ENCODE data around the gene NPTXR. TPM values are rescaled to one million over a fixed set of nuclear protein-coding genes. Genes with fewer than 3 reads are reported as not detected.
A peak's percentile ranks its signal among the peaks of the same experiment; 100 is the strongest.

Gene NPTXR
- total and polyA plus RNA-seq, 2 donors (not counting 1 experiment from before 2014, with no cell fraction given): 1.0 to 2.0 TPM

DNA sequence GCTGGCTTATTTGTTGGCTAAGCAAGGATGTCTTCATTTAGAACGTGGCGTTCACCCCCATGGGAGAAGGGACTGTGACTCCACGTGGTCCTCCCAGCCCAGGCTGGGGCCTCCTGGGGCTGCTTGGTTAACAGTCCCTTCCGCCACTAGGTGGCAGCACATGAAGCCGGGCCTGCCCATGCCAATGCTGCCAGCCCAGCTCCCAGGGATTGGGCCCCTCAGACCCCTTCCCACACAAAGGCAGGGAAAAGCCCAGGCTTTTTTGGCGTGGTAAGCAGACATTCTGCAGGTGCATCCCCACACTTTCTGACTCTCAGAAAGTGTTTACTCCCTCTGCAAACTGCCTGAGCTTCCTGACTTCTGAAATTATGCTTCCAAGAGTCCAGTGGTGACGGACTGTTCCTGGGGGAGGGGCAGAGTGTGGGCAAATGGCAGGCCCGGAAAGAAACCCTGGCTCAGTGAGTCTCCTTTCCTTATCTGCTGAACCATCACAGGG, 25.1 kb upstream of the NPTXR start:
- H3K4me1 ChIP-seq (ENCODE audit: control insufficient read depth, extremely low read depth, insufficient read depth, low read length): peaks cover 2% of the 10 kb centered on the region
- peak; percentile 80 to 85 for TF ChIP-seq CTCF (conservative IDR thresholded peaks at IDR 0.05 in 1 of 2, IDR thresholded peaks at IDR 0.05 in 1 of 2; ENCODE audit: low read depth in 1 of 2, low read length in 2 of 2)
- TF ChIP-seq EZH2 (IDR thresholded peaks at IDR 0.05; ENCODE audit: low read length, missing control alignments): no peak
- DNase-seq (ENCODE audit: low read depth in 2 of 2): peak; percentile 50 to 57
- H3K27me3 ChIP-seq (ENCODE audit: control insufficient read depth, insufficient read depth, low read length): peaks cover 2% of the 10 kb centered on the region
- H3K4me2 ChIP-seq (ENCODE audit: extremely low read depth, insufficient read depth, low read length): no peak overlapping the region
- H3K79me2 ChIP-seq (ENCODE audit: control insufficient read depth, insufficient read depth, low read length): peaks cover 16% of the 10 kb centered on the region
- no peak overlapping the region for H2AFZ ChIP-seq (ENCODE audit: low read length)
- H3K9me3 ChIP-seq (ENCODE audit: control insufficient read depth, insufficient read depth, low read depth, low read length): no peaks in the 10 kb centered on the region
- no peak overlapping the region for H3K27ac ChIP-seq (ENCODE audit: insufficient read depth, low read length)
- no peak overlapping the region for H3K9ac ChIP-seq (ENCODE audit: insufficient read depth, low read length)
- peaks cover 19% of the 10 kb centered on the region for H3K36me3 ChIP-seq (ENCODE audit: control insufficient read depth, insufficient read depth, low read length)
- peaks cover 2% of the 10 kb centered on the region for H4K20me1 ChIP-seq (ENCODE audit: control insufficient read depth, extremely low read depth, insufficient read depth, low read length)
- H3K4me3 ChIP-seq (replicated peaks in 1 of 4; ENCODE audit: control extremely low read depth in 1 of 4, insufficient read depth in 1 of 4, low read depth in 3 of 4, low read length in 4 of 4): no peak overlapping the region

DNA sequence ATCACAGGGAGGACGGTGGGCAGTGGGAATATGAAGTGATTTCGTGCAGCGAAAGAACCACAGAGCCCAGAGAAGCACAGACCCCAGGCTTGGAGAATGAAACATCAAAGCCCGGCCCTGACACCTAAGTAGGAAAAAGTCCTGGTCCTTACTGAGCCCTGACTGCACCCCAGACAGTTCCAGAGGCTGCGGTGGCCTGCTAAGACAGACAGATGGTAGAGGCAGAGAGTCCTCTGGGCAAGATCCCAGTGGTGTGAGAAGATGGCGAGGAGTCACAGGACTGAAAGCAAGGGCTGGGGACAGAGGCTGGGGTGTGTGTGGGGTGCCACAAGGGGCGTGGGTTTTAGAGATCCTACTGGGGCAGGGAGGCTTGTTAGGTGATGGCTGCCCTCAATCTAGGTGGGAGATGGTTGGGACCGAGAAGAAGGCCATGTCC, 24.5 kb upstream of the NPTXR start:
- no peak overlapping the region for H3K27ac ChIP-seq (ENCODE audit: insufficient read depth, low read length)
- no peak overlapping the region for H3K4me2 ChIP-seq (ENCODE audit: extremely low read depth, insufficient read depth, low read length)
- H2AFZ ChIP-seq (ENCODE audit: low read length): no peak overlapping the region
- peaks cover 19% of the 10 kb centered on the region for H3K36me3 ChIP-seq (ENCODE audit: control insufficient read depth, insufficient read depth, low read length)
- TF ChIP-seq CTCF (conservative IDR thresholded peaks at IDR 0.05 in 1 of 2, IDR thresholded peaks at IDR 0.05 in 1 of 2; ENCODE audit: low read depth in 1 of 2, low read length in 2 of 2): no peak
- TF ChIP-seq EZH2 (IDR thresholded peaks at IDR 0.05; ENCODE audit: low read length, missing control alignments): no peak
- peaks cover 2% of the 10 kb centered on the region for H4K20me1 ChIP-seq (ENCODE audit: control insufficient read depth, extremely low read depth, insufficient read depth, low read length)
- no peak overlapping the region for H3K9ac ChIP-seq (ENCODE audit: insufficient read depth, low read length)
- DNase-seq (ENCODE audit: low read depth in 2 of 2): no peak
- H3K4me1 ChIP-seq (ENCODE audit: control insufficient read depth, extremely low read depth, insufficient read depth, low read length): peaks cover 2% of the 10 kb centered on the region
- no peaks in the 10 kb centered on the region for H3K27me3 ChIP-seq (ENCODE audit: control insufficient read depth, insufficient read depth, low read length)
- no peaks in the 10 kb centered on the region for H3K9me3 ChIP-seq (ENCODE audit: control insufficient read depth, insufficient read depth, low read depth, low read length)
- H3K79me2 ChIP-seq (ENCODE audit: control insufficient read depth, insufficient read depth, low read length): peaks cover 16% of the 10 kb centered on the region
- no peak overlapping the region for H3K4me3 ChIP-seq (replicated peaks in 1 of 4; ENCODE audit: control extremely low read depth in 1 of 4, insufficient read depth in 1 of 4, low read depth in 3 of 4, low read length in 4 of 4)

- H2AFZ ChIP-seq (ENCODE audit: low read length): no peak overlapping the region
- H3K79me2 ChIP-seq (ENCODE audit: control insufficient read depth, insufficient read depth, low read length): peaks cover 16% of the 10 kb centered on the region
- no peaks in the 10 kb centered on the region for H3K9me3 ChIP-seq (ENCODE audit: control insufficient read depth, insufficient read depth, low read depth, low read length)
- TF ChIP-seq EZH2 (IDR thresholded peaks at IDR 0.05; ENCODE audit: low read length, missing control alignments) (no peak), CTCF (conservative IDR thresholded peaks at IDR 0.05 in 1 of 2, IDR thresholded peaks at IDR 0.05 in 1 of 2; ENCODE audit: low read depth in 1 of 2, low read length in 2 of 2) (no peak)
- H3K4me1 ChIP-seq (ENCODE audit: control insufficient read depth, extremely low read depth, insufficient read depth, low read length): peaks cover 2% of the 10 kb centered on the region
- H3K36me3 ChIP-seq (ENCODE audit: control insufficient read depth, insufficient read depth, low read length): peaks cover 19% of the 10 kb centered on the region
- no peak overlapping the region for H3K4me3 ChIP-seq (replicated peaks in 1 of 4; ENCODE audit: control extremely low read depth in 1 of 4, insufficient read depth in 1 of 4, low read depth in 3 of 4, low read length in 4 of 4)
- no peak for DNase-seq (ENCODE audit: low read depth in 2 of 2)
- no peak overlapping the region for H3K27ac ChIP-seq (ENCODE audit: insufficient read depth, low read length)
- H3K27me3 ChIP-seq (ENCODE audit: control insufficient read depth, insufficient read depth, low read length): no peaks in the 10 kb centered on the region
- peaks cover 2% of the 10 kb centered on the region for H4K20me1 ChIP-seq (ENCODE audit: control insufficient read depth, extremely low read depth, insufficient read depth, low read length)
- no peak overlapping the region for H3K4me2 ChIP-seq (ENCODE audit: extremely low read depth, insufficient read depth, low read length)
- no peak overlapping the region for H3K9ac ChIP-seq (ENCODE audit: insufficient read depth, low read length)
These were observed 23.9 kb upstream of the NPTXR start for GRCh38 chr22:38867471-38868285.
